Activated T-helper 9 cell treated with anti-CD3 and anti-CD28 coated beads, Interleukin-2, amount 50 U/mL, for 16 hours (primary cell): ENCODE measurements around the gene NKAIN2.
"Not testable (repeated sequence)": the region's sequence is repeated elsewhere in the genome, so short reads cannot be mapped to it uniquely, and the experiment has no call there.

Experiments used
- DNase-seq: peaks from one replicate; pipeline ENCODE4 v3.0.0-alpha.2; 2020; ENCODE audit warnings: low read depth

NKAIN2 gene

GRCh38 chr6:123966618-123967017 is 163.0 kb downstream of the NKAIN2 start:
- DNase-seq = no peak

GRCh38 chr6:123967905-123968304 is 164.2 kb downstream of the NKAIN2 start:
- DNase-seq = no peak

GRCh38 chr6:123972600-123973294 is 169.1 kb downstream of the NKAIN2 start:
- no peak for DNase-seq

- no peak for DNase-seq
Measured at GRCh38 chr6:123980311-123980710, 176.6 kb downstream of the NKAIN2 start.

GRCh38 chr6:123986938-123987337 is 183.3 kb downstream of the NKAIN2 start:
- no peak for DNase-seq

GRCh38 chr6:123989918-123990317 is 186.3 kb downstream of the NKAIN2 start:
- DNase-seq = not testable (repeated sequence)

- DNase-seq = no peak
Measured at GRCh38 chr6:123990376-123990775, 186.7 kb downstream of the NKAIN2 start.

GRCh38 chr6:123994168-123994567 is 190.5 kb downstream of the NKAIN2 start:
- DNase-seq = no peak

GRCh38 chr6:123994891-123995635 is 191.4 kb downstream of the NKAIN2 start:
- no peak for DNase-seq

GRCh38 chr6:123997223-123997622 is 193.6 kb downstream of the NKAIN2 start:
- DNase-seq = no peak

- no peak for DNase-seq
Measured at GRCh38 chr6:124002377-124003081, 198.9 kb downstream of the NKAIN2 start.

- DNase-seq = no peak
Measured at GRCh38 chr6:124007266-124007665, 203.6 kb downstream of the NKAIN2 start.

- DNase-seq = no peak
Measured at GRCh38 chr6:124008000-124008987, 204.6 kb downstream of the NKAIN2 start.

- no peak for DNase-seq
Measured at GRCh38 chr6:124008988-124009765, 205.5 kb downstream of the NKAIN2 start.

GRCh38 chr6:124010574-124010973 is 206.9 kb downstream of the NKAIN2 start:
- DNase-seq = no peak

- no peak for DNase-seq
Measured at GRCh38 chr6:124011180-124011579, 207.5 kb downstream of the NKAIN2 start.

- DNase-seq = not testable (repeated sequence)
Measured at GRCh38 chr6:124022051-124022450, 218.4 kb downstream of the NKAIN2 start.

- DNase-seq = no peak
Measured at GRCh38 chr6:124022641-124023040, 219.0 kb downstream of the NKAIN2 start.

GRCh38 chr6:124026694-124027093 is 223.0 kb downstream of the NKAIN2 start:
- DNase-seq = no peak

GRCh38 chr6:124027392-124027791 is 223.7 kb downstream of the NKAIN2 start:
- DNase-seq = no peak

GRCh38 chr6:124028117-124028516 is 224.5 kb downstream of the NKAIN2 start:
- no peak for DNase-seq
